G401 (cell line): ENCODE measurements around the gene RPS24. TPM values are rescaled to one million over a fixed set of nuclear protein-coding genes. Genes with fewer than 3 reads are reported as not detected.
A peak's percentile ranks its signal among the peaks of the same experiment; 100 is the strongest.

Experiments used
- DNase-seq: peaks from one replicate; pipeline ENCODE4 v3.0.0-alpha.2; 2015; ENCODE audit warnings: low spot score
- in situ Hi-C: cut with HindIII; loops from 2 replicates; pipeline ENCODE4 v1.10.0; 2016; ENCODE audit warnings: low sequenced_read_pairs, mixed read lengths
- total RNA-seq: library from RNA; depleted of rRNA; stranded (reverse); fragments of >200 nt; shearing (Covaris generic); gene quantifications from 2 replicates; pipeline ENCODE4 v1.2.3, GENCODE V29; 2014

RPS24 gene
- total RNA-seq, 1 experiment from 2014 or later: 3,664 TPM

DNA sequence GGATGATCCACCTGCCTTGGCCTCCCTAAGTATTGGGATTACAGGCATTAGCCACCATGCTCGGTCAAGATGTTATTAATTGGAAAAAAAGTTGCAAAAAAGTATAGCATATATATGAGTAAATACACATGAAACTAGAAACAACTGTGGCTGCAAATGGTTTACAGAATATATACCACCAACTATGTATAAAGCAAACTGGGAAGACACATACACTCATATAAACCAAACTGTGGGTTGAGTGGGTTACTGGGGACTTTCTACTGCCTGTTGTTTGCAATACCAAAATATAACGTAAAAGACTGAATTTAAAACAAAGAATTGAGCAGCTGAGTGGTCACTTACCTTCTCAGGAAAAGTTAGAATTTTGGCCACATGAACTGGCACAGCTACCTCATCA is 12.5 kb upstream of the RPS24 start:
- in situ Hi-C loops: no loop called here
- DNase-seq: no peak

DNA sequence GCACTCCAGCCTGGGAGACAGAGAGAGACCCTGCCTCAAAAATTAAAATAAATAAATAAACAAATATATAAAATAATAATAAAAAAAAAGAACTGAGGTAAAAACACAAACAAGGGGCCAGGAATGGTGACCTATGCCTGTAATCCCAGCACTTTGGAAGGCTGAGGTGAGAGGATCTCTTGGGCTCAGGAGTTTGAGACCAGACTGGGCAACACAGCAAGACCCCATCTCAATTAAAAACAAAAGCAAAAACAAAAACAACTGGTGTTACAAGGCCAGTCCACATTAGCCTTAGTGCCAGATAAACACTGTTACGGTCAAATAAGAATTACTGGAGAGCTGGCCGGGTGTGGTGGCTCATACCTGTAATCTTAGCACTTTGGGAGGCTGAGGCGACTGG is 9.9 kb upstream of the RPS24 start:
- in situ Hi-C loops: no loop called here

DNA sequence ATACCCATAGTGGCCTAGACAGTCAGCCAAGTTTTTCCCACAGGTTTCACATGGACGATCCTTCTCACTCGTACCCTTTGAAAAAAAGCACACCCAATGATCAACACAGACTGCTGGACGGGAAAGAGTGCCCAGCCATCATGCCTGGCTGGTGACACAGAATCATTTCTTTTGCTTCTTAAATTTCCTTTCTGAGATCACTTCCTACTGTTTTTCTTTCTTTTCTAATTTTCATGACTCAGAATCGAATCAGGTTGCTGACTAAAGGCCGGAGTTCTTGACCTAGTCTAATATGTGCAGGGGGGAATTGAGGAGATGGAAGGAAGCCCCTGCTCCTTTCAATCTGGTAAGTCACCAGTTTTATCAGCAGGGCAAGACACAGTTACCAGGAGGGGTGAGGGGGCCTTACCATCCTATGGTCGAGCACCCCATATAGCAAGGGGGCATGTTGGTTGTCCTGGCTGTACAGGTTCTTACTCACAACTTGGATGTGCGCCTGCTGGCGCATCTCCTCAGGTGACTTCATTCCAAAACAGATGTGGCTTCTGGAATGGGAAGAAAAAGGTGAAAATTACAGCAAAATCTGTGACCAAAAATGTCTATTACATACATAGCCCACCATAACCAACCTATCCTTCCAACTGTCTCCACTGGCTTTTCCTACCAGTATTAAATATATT is 7.8 kb upstream of the RPS24 start:
- DNase-seq: no peak
- in situ Hi-C loops: no loop called here

More for the DNA sequence above, 9.9 kb upstream of the RPS24 start:
- DNase-seq: no peak

DNA sequence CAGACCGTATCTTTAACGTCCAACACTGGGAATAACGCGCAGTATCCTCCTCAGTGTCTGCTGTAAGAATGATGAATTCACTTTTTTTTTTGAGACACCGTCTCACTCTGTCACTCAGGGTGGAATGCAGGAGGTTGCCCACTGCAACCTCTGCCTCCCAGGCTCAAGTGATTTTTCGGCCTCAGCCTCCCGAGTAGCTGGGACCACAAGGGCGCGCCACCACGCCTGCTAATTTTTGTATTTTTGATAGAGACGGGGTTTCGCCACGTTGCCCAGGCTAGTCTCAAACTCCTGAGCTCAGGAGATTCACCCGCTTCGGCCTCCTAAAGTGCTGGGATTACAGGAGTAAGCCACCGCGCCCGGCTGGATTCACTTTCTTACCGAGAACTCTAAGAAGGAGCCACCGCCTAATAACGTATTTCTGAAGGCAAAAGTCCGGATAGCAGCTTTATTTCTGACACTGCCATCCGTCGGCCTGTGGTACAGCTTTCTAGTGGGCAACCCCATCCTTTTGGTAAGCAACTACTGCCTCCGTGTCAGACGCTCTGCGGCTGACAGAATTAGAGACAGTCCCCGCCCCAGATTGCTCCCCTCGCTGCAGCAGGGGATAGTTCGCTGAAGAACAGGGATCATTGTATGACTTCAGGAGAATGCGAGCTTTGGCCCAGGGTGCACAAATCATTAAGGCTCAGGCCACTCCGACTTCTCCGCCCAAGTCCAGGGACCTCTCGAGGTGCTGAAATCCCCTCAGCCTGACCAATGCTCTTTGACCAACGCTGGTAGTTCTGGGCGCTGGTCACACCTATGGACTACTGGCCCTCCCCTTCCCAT is 5.0 kb upstream of the RPS24 start:
- in situ Hi-C loops: no loop called here
- peak; percentile 29 for DNase-seq

DNA sequence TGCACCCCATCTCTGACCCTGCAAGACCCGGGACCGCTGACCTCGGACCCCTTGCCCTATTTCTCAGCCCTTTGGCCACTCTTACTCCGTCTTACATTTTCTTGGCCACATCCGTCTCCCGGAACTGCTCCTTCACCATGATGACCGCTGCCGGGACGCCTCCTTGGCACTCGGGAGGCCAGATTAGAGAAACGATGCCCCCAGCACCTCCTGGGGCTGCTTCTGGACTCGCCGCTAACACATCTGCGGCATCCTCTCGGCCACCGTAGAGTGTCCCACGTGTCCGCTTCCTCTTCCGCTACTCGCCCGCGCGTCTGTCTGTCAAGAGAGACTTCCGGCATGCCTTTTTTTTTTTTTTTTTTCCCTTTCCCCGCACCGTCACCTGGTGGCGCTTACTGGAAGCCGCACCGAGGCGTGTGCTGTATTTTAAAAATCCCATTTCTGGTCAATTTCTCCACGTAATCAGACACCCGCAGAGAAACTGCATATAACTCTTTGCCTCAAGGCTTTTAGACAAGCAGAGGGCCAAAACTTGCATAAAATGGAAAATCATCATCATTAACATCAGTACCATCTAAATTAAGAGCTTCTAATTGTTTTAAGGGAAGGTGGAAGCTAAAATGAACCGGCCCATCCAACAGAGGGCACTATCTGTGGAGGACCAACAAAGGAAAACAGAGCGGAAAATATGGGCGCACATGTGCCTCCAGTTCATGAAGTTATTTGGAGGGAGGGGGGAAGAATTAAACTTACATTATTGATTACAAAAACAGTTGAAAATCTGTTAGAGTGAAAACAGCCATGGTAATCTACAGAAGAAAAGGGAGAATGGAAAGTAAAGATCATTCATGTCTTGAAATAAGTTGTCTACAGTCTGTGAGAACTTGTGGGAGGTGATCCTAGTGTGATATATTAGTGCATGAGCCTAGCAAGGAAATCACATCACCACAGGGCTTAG is 4.1 kb upstream of the RPS24 start, which contains the start of gene POLR3A:
POLR3A (minus strand) TSS at position 247 of the 958 bp plus-strand sequence; CDS start at position 139, 108 bp downstream.
- in situ Hi-C loops: no loop called here
- peak; percentile 91 for DNase-seq

DNA sequence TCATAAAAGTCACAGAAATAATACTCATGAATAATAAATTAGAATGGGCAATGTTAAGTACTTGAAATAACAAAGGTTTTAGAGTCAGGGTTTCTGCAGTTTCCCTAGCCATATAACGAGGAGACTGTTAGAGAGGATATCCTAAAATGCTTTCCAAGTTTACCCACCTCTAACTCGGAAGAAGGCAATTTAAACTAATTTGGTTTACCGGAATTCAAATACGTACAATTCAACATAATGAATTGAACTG is 351 bp upstream of the RPS24 start:
- in situ Hi-C loops: no loop called here

DNA sequence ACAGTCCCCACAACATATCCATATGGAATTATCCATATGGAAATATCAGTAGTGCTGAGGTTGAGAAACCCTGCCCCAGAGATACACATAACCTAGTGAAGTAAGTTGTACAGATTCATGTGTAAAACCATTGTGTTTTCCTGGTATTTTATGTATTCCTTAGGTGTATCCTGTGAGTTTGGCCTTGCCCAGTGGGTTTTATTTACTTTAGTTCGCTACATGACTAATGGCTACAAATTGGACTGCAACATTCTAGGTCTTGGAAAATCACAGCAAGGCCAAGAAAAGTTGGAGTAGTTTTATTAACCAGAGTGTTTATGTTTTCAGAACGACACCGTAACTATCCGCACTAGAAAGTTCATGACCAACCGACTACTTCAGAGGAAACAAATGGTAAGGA is 1.4 kb downstream of the RPS24 start:
- no peak for DNase-seq
- in situ Hi-C loops: no loop called here

More for the DNA sequence above, 351 bp upstream of the RPS24 start:
- no peak for DNase-seq

DNA sequence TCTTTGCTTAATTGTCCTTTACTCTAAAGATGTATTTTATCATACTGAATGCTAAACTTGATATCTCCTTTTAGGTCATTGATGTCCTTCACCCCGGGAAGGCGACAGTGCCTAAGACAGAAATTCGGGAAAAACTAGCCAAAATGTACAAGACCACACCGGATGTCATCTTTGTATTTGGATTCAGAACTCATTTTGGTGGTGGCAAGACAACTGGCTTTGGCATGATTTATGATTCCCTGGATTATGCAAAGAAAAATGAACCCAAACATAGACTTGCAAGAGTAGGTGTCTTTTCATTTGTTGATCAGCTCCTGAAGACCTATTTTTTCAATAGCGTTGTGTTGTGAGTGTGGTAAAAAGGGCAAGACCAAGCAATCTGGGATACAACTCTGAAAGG is 1.8 kb downstream of the RPS24 start:
- in situ Hi-C loops: no loop called here
- DNase-seq: no peak

DNA sequence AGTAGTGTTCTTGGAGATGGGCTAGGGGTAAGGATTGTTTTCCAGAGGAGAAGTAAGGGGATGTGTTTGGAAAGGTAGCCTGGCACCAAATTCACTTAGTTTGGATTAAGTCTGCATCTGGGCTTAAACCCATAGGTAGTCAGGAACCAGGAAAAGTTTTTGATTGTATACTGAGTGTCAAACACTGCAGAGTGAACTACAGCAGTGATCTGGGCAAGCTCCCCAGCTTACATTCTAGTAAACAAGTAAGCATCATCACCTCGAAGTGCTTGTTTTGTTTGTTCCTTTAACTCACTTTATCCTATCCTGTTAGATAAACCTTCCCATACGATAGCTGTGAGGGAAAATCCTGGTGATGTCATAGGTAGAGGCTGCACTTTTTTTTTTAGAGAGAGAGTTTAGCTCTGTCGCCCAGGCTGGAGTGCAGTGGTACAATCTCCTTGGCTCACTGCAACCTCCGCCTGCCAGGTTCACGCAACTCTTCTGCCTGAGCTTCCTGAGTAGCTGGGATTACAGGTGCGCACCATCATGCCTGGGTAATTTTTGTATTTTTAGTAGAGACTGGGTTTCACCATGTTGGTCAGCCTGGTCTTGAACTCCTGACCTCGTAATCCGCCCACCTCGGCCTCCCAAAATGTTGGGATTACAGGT is 2.4 kb downstream of the RPS24 start:
- in situ Hi-C loops: no loop called here

DNA sequence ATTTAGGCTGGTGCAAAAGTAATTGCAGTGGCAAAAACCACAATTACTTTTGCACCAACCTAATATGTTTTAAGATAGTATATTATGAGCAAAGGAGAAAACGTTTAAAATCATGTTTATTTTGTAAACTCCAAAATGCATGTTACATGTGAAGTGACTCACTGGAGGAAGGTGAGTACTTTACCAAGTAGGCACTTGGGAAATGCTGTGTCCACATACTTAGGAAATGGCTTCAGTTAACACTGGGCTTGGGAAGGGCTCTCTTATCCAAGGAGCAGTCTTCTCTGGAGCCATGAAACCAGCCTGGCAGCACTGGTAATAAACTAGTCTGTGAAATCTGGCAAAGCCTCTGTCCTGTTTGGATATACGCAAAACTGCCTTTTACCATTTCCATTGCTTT is 4.4 kb downstream of the RPS24 start:
- DNase-seq: no peak
- in situ Hi-C loops: no loop called here

More for the DNA sequence above, 2.4 kb downstream of the RPS24 start:
- no peak for DNase-seq

DNA sequence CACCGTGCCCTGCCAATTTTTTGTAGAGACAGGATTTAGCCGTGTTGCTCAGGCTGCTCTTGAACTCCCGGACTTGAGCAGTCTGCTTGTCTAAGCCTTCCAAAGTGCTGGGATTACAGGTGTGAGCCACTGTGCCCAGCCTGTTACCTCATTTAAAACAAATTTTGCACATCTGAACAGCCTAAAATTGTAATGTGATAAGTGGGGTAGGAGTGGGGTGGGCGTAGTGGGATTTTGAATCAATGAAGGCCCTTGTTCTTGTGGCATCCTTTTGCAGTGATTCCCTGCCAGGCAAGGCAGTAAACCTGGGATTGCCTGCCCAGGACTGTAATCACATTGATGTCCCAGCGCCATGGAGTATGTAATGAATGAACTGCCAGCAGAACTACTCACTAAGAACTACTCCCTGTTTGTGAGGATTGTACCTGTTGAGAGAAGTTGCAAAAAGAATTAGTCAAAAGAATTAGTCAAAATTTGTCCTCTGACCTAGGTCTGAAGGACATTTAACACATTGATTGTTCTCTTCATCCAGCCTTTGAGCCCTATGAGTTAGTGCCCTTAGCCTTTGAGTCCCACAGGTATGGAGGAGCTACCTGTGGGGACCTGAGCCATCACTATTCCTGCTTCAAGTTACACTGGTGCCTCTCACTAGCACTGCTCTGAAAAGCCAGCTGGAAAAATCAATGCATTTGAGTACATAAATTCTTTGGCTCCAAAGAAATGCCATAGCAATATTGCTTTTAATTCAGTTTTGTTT is 5.3 kb downstream of the RPS24 start:
- in situ Hi-C loops: no loop called here
- no peak for DNase-seq

DNA sequence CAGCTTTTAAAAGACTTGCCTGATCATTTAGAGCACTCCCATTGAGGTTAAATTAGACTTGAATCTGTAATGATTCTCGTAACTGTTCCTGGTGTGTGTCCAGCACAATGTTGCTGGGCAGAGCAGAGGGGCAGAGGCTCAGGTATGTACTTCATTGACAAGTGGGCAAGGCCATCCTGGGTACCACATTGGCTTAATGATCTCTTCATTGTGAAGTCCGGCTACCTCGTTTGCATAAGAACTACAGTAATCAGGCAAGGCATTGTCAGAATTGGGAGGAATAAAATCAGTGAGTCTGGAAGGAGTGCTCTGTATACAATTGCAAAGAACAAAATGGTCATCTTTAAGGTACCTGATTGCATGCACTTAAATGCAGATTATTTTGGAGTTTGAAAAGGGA is 6.1 kb downstream of the RPS24 start:
- in situ Hi-C loops: no loop called here
- no peak for DNase-seq

DNA sequence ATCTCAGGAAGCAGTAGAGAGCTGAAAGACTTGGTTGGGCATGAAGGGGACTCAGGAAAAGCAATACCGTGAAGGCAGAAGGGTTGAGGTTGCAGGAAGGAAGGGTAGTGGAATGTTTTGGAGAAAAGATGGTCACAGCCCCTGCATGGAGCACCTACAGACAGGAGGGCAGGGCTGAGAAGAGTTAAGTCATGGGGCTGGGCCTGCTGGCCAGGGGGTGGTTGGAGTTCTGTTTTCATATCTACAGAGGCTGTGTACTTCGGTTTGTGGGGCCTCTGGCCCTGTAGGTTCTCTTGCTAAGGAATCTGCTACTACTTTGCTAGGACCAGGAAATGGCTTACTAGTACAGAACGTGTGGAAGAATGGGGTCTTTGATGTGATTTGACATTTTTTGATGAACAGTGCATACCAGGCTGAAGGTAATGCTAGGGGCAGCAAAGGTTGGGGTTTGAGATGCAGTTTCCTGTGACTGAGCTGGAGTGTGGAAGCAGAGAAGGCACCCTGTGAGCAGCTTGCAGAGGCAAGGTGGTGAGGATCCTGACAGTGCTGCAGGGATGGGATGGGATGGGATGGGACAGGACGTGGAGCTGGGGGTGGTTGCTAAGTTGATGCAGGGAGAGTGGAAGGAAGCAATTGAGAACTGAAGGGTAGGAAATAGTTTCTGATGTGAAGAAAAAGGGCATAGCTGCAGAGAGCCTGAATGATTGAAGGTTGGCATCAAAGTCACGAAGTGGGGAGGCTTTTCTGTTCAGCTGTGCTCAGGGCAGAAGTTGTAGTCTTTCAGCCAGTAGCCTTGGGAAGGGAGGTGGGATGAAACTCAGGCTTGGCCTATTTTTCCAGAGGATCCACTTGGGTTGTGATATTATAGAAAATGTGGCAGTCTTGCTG is 7.8 kb downstream of the RPS24 start:
- no peak for DNase-seq
- in situ Hi-C loops: no loop called here

DNA sequence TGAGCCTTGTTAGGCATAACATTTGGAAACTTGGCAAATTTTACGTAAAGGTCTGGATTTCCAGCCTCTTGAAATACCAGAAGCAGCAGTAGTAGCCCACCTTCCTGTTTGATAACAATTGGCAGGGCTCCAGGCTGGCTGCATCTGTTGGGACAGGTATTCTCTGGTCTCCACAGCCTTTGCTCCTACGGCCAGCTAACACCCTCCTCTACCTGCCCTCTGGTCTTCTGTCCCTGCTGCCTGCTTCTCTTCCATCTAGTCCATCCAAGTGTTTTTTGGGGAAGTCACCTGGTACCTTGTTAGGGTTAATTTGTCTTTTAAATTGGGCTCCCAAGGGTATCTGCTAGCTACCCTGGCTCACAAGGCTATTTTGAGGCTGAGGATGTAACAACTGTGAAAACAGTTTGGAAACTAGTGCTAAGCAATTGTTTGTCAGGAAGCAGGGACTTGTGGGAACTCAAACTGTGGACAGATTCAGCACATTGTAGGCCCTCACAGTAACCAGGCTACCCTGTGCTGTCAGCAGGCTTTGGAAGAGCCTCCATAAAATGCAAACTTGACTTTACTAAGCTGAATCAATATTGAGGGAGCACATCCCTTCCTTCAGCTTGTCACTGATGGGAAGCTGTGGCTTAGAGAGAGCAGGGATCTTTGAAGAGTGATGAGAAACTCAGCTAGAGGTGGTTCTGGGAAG is 8.5 kb downstream of the RPS24 start:
- in situ Hi-C loops: no loop called here
- peak; percentile 27 for DNase-seq

DNA sequence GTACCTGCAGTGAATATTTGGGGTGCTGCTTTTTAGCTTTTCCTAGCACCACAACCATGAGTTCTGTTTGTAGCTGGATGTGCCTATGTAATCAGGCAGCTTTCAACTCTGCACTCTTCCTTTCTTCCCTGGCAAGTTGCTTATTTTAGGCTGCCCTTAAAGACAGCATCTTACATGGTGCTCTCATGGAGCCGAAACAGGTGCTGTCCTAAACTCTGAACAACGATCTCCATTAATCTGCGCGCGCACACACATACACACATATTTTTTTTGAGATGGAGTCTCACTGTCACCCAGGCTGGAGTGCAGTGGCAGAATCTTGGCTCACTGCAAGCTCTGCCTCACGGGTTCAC is 9.1 kb downstream of the RPS24 start:
- in situ Hi-C loops: no loop called here
- DNase-seq: no peak

DNA sequence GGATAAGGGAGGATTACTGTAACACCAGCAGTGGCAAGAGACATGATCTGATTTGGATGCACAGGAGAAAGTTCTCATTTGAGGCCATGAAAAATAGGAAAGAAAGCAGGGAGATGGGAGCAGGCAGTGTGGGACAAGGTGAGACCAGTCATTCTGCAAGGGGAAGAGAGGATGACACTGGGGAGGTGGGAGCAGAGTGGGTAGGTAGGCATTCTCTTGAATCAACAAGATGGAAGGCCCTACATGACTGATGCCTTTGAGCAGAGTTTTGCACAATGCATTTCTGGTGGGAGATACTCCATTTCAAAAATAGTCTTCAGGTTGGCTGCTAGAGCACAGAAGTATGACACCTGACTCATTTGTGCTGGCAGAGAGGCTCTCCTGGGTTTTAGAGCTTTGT is 10.5 kb downstream of the RPS24 start:
- in situ Hi-C loops: no loop called here
- DNase-seq: no peak

DNA sequence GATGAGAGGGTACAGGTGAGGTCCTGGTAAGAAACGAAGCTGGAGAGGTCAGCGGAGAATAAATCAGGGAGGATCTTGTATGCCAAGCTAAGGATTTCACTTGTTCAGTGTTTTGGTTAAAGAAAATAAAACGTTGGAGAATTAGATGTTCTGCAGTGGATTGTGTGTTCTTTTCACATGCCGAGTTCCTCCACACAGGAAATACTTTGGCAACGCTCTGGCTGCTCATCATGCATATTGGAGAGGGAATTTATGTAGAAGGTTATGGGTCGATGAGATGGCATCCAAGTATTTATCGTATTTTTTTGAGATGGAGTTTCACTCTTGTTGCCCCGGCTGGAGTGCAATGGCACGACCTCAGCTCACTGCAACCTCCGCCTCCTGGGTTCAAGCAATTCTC is 11.0 kb downstream of the RPS24 start:
- in situ Hi-C loops: no loop called here
- DNase-seq: no peak
